HG03097 (cell line): ENCODE measurements around the gene HYKK.
"Not testable (repeated sequence)": the region's sequence is repeated elsewhere in the genome, so short reads cannot be mapped to it uniquely, and the experiment has no call there.

ENCODE experiments used
- ATAC-seq: cut with Tn5 transposase; IDR thresholded peaks from one replicate; pipeline ENCODE4 v1.9.1; 2021; ENCODE audit not compliant: unreplicated experiment, low FRiP score

The HYKK gene

DNA sequence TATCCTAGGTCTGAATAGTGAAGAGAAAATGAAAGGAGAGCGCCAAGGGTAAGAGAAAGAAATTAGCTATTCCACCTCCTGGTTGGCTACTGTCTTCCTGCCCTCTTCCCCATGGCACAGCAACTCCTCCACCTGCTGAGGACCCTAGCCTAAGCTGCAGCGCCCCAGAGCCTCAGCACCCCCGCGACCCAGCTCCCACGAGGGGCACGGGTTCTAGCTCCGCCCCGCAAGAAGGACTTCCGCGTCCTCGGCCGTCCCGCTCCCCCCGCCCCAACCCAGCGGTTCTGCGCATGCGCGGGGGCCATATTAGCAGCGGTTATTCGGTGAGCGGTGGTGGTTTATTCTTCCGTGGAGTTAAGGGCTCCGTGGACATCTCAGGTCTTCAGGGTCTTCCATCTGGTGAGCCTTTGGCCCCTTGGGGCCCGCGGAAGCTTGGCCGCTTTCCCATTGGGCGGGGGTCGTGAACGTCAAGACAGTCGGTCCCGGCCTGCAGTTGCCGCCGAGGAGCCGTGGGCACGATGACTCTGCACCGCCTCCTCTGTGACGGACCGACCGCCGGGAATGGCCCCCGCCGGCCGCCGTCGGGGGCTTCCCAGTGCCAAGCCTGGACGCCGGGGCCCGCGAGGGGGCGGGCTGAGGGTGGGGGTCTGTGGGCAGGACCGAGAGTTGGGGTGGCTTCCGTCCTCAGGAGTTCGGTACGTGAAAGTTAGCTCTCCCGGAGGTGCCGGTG lies 32.9 kb downstream of the HYKK start, which contains the start of gene PSMA4:
Gene PSMA4, plus strand, starts transcription at position 304 of the 730 bp plus-strand sequence. CDS start 1,484 bp downstream, outside the sequence.
- ATAC-seq, result peak; percentile 73

DNA sequence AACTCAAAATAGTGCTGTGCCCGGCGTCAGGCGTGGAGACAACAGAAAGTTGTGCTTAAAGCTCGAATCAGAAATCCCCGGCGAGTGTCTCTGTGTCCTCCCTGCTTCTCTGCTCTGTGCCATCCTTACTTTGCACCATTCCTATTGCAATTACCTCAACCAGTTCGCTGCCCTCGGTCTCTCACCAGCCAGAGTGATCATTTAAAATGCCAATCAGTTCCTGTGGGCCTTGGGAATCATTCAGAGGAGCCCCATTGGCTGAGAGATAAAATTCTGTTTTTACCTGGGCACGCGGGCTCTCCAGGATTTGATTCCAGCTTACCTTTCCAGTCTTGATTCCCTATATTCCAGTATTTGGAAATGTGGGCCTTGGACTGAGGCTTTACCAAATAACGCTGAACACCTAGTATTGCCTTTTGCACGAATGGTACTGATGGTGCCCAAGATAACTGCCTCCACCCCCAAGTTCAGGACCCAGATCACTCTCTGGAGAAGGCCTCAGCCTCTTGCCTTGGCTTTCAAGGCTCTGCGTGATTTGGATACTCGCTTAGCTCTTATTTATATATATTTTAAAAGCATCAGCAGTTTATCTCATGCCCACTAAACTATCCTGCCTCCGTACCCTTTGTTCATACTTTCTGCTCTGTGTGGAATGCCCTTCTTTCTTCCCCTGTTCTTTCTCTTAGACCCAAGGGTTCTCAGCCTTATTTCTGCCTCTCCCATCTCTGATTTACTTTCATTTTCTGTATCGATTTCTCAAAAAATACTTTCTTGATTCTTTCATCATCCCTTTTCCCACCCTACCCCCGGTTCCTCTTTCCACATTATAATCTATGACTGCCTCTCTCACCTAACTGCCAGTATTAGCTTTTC lies 33.7 kb downstream of the HYKK start:
- ATAC-seq, result no peak

DNA sequence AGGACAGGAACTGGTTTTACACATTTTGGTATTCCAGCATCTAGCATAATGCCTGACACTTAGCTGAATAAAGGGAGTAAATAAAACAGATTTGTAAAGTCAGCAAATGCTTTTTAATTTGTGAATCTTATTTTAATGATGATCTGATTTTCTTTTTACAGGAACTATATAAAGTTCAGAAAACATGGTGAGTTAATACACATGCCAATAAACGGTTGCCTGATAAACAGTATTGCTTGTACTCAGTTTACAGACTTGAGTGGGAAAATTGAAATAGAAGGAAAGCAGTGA lies 34.3 kb downstream of the HYKK start:
- ATAC-seq, result no peak

DNA sequence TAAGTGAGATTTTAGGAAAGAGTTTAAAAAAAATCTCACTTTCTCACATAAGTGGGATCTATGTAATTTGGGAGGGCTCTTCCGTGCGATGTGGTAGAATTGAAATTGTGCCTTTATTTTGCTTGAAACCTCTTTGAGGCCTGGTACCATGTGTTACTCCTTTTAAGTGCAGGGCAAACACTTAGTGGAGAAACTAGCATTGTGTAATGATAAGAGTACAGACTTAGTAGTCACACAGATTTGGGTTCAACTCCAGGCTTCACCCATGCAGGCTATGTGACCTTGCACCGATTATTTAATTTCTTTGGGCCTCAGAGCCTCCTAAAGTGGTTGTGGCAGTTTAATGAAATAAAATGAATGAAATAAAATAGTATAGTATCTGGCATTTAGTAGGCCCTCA lies 35.3 kb downstream of the HYKK start:
- no peak for ATAC-seq

DNA sequence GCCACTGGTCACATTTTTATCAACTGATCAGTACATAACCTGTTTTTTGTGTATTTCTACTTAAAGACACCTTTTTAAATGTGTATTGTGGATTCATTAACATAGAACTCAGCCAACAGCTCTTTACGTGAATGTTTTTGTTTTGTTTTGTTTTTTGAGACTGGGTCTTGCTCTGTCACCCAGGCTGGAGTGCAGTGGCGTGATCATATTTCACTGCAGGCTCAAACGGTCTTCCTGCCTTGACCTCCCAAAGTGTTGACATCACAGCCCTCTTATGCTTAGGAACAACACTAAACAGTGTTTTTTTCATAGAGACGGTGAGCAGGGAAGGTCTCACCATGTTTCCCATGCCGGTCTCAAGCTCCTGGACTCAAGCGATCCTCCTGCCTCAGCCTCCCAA lies 42.8 kb downstream of the HYKK start:
- ATAC-seq, result no peak

DNA sequence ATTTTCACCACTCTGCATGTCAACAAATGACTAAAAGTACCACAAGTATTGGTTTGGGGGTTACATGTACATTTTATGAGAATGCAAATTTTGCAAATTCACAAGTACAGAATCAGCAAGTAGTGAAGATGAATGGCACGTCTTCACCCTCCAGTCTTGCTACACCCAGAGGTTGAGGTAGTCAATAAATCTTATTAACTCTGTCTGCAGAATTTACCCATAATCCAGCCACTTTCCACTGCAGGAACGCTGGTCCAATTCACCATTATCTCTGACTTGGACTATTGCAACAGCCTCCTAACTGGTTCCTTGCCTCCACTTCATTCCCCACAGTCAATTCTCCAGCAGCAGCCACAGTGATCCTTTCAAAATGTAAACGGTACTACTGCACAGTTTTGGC lies 43.4 kb downstream of the HYKK start:
- ATAC-seq, result no peak

DNA sequence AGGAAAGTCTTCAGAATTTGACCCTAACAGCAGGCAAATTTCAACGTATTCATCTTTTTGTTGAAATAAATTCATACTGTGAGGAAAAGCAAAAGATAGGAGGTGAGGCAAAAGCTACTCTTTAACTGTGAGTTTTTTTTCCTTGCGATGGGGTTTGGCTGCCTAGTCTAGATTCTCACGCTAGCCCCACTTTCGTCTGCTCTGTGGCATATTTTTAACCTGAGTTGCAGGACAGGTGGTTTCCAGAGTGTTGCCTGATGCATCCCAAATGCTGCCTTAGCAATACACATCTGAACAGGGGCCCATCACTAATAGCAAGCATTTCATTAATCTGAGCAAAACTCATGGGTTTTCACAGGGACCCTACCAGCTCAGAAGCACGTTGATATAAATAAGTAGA lies 44.5 kb downstream of the HYKK start:
- ATAC-seq, result no peak

DNA sequence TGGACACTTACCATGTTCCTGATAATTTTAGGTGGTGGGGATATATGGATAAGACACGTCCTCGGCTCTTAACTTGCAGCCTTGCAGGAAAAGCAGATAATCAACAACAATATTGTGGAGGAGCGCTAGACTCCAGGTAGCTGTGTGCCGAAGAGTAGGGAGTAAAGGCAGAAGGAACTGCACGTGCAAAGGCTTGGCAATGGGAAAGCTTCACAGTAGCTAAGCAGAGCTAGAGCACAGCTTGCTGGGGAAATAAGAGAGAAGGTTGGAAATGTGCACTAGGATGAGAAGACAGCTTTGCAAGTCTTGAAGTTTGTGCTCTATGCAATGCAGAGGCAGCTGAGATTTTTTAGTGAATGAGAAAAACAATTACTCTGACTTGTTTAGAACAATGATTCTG lies 45.2 kb downstream of the HYKK start:
- no peak for ATAC-seq

DNA sequence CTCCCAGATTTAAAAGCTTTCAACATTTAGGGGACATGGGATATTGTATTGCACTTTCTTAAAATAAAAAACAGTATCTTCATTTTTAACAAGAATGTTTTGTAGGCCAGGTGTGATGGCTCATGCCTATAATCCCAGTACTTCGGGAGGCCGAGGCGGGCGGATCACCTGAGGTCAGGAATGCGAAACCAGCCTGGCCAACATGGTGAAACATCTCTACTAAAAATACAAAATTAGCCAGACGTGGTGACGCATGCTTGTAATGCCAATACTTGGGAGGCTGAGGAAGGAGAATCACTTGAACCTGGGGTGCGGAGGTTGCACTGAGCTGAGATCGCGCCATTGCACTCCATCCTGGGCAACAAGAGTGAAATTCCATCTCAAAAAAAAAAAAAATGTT lies 52.8 kb downstream of the HYKK start:
- ATAC-seq, result not testable (repeated sequence)

DNA sequence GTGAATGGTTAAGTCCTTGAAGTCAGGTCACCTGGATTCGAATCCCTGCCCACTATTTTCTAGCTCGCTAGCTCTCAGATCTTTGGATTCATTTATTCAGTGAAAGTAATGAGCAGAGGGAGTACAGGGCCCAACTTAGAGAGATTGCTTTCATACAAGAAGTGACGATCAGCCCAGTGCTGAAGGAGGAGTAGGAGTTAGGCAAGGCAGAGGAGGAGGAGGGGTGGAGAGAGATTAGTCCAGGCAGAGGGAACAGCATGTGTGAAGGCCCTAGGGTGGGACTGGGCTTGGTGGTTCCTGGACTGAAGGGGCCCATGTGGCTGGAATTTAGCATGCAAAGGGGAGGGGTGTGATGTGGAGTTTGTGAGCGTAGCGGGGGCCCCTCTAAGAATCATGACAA lies 54.1 kb downstream of the HYKK start:
- ATAC-seq, result no peak

DNA sequence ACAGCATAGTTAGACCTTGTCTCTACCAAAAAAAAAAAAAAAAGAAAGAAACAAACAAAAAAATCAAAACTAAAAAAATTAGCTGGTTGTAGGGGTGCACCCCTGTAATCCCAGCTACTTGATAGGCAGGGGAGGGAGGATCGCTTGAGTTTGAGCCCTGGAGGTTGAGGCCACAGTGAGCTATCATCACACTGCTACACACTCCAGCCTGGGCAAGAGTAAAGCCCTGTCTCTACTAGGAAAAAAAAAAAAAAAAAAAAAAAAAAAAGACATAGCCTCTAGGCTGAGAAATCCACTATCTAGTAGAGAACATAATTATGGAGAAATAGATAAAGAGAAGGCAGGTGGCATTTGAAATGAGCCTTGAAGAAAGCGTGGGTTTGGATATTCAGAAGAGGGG lies 55.7 kb downstream of the HYKK start:
- no peak for ATAC-seq

DNA sequence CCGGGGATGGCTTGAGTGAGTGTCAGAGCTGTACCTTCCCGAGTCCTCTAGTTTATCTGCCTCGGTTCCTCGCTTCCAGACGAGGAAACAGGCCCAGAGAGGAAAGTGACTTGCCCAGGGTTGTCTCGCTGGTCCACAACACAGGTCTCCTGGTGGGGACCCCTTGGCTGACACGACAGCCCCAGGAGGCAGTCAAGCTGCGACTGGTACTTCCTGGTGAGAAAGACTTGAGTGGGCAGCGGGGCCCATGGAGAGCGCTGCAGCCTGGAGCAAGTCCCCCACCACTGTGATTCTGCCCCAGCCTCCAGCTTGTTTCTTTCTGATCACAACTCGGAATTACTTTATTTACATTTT lies 57.3 kb downstream of the HYKK start:
- no peak for ATAC-seq

DNA sequence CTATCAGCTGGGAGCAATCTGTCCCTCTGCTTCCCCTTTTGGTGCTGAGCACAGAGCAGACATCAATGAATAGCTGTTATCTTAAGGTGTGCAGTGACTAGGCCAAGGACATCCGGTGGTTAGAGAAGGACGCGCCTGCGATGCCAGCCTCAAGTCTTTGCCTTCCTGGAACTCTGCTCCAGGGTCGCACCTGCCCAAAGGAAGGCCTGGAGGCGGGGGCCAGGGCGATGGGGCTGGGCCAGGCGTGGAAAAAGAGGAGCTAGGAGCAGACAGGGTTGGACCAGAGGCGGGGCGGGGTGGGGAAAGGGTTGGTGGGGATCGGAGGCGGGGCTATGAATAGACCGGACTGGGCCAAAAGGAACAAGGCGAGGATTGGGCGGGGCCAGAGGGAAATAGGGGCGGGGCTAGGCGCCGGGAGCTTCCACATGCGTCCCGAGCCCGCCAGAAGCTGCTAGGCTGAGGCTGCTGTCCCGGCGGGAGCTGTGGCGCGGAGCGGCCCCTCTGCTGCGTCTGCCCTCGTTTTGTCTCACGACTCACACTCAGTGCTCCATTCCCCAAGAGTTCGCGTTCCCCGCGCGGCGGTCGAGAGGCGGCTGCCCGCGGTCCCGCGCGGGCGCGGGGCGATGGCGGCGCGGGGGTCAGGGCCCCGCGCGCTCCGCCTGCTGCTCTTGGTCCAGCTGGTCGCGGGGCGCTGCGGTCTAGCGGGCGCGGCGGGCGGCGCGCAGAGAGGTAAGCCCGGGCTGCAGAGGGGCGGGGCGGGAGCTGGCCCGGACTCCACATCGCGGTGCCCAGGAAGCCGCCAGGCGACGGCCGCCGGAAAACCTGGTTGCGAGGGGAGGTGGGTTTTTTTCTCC lies 57.9 kb downstream of the HYKK start, which contains the start of gene CHRNA5:
Gene CHRNA5, plus strand, starts transcription at position 424 of the 854 bp plus-strand sequence. Its CDS starts 200 bp downstream, at position 624.
- ATAC-seq, result no peak

DNA sequence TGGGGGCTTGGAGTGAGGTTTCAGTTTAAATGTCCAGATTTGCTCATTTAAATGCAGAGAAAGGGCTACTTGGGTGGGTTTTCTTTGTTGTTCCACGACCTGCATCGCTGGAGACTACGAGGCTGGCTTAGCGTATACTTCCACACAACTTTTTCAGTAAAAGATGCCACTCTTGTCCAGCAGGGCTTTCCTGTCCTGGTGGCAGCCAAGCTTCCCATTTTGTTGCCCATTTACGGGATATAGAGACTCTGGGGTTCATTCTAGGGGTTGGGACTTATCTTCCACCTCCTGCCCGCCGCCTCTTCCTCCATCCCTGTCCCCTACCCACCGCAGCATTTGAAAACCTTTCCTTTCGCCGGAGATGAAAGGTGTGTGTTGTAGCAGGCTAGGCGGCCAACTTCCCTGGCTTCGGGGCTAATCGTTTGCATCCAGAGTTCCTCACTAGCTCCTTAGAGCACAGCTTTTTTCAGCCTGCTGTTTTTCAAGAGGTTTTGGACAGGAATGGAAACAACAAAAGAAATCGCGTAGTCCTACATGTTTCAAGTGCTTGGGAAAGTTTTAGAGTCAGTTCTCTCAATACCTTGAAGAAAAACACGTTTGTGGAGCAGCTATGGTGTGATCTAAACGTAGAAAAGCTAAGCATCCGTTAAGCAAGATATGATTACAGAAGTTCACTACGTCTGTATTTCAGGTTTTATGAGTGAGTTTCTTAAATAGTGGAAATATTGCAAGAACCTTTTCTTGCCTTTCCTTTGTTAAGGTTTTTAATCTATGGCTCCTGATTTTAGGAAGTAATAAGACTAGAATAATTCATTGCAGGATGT lies 58.8 kb downstream of the HYKK start:
- no peak for ATAC-seq

DNA sequence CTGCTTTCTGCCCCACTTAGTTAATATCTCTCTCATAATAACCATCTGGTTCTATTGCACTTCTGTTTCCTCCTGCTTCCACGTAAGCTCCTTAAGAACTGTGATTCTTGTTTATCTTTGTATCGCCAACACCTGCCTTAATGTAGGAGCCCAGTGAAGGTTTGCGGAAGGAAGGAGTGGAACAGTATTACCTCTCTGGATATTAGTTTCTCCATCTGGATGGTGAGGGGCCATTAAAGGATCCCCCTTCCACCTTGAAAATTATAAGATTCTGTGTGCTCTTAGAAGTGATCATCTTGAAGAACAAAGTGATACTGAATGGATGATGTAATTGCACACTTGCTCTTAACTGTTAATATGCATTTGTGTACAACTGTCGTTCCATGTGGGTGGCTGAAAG lies 60.2 kb downstream of the HYKK start:
- no peak for ATAC-seq

DNA sequence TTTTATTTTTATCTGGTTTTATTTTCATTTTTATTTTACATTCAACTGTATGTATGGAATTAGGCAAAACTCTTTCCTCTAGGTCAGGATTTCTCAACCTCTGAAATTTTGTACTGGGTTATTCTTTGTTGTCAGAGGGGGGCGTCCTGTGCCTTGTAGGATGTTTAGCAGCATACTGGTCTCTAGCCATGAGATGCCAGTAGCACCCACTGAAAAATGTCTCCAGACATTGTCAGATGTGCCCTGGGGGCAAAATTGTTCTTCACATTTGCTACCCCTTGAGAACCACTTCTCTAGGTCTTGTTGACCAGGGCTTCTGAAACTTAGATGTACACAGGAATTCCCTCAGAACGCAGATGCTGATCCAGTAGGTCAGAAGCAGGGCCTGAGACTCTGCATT lies 63.3 kb downstream of the HYKK start:
- ATAC-seq, result no peak

DNA sequence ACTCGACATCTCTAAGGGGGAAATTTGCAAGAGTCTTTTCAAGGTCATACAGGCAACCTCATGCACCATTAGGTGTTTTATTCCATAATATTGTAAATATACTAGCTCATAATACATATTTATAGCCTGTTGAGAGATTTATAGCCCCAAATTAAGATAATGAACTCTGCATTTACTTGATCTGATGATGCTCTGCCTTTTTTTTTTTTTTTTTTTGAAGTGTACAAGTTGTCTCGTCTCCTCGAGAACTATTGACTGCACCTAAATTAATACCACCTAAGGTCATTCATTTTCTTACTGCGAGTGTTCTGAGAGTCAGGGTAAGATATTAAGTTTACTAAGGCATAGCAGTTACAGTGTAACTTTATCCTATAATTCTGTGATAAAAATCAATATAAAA lies 64.0 kb downstream of the HYKK start:
- no peak for ATAC-seq

DNA sequence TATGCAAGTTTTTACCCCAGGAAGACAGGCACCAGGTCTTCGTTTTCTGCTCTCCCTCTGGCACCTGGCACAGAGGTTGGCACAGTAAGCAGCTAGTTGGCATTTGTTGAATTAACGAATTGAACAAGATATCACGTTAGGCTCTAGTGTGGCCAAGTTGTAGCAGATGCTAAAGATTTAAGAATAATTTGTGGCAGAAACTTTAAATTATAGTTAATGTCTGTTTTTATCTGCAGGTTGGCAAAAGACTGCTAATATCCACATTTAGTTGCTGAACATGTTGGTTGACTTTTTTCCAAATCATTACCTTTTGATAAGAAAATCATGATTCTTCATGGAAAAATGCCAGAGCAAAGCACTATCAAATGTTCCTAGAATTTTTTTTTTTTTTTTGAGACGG lies 66.0 kb downstream of the HYKK start:
- no peak for ATAC-seq

DNA sequence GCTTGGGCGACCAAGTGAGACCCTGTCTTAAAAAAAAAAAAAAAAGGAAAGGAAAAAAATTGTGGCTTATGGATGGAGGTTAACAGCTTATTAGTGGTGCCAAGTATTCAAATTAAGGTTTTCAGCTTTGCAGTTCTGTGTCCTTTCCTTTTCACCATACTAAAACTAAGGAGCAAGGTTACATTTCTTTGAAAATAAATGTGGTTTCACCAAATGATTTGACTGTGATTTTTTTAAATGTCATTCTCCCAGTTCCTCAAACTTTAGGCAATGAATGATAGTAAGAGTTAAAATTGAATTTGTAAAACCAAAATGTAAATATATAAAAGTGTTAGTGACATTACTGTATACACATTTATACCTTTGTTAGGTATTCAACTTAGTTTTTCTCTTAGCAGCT lies 67.6 kb downstream of the HYKK start:
- ATAC-seq, result no peak
